ENCODE data around the gene KDM2A.
A peak's percentile ranks its signal among the peaks of the same experiment; 100 is the strongest.

Gene KDM2A

DNA sequence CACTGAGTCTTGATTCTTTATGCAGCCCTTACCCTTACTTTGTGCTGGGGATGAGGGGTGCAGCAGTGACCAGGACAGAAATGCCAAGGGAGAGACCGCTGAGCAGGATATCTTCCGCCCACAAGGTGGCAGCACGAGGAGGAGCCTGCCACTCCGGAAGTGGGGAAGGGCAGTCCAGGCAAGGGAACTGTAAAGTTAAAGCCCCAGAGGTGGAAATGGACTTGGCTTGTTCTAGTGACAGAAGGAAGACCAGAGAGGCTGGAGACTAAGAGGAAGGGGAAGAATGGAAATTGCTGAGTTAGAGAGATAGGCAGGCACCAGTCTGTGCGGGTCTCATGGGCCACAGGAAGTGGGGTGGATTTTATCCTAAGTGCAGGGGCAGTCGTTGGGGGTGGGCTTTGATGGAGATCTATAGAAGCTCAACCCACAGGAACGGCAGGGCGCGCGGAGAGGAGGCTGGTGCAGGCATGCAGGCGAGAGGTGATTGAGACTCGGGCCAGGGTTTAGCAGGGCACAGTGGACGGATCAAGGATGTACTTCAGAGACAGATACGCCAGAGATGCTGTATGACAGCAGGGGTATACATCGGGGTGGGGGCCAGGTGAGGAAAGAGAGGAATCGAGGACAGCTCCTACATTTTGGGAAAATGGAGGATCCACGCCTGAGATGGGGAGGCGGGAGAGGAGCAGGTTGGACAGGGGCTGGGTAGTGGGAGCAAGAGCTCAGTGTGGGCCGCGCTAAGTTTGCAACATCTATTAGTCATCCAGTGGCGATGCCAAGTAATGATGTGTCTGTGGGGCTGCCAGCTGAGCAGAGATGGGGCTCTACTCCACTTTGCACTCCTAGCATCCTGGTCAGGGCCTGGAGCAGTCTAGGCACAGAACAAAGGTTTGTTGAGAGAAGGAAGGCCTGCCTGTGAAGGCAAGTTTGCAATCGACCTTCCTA lies 143.9 kb downstream of the KDM2A start:
- peak; percentile 94 for DNase-seq

DNA sequence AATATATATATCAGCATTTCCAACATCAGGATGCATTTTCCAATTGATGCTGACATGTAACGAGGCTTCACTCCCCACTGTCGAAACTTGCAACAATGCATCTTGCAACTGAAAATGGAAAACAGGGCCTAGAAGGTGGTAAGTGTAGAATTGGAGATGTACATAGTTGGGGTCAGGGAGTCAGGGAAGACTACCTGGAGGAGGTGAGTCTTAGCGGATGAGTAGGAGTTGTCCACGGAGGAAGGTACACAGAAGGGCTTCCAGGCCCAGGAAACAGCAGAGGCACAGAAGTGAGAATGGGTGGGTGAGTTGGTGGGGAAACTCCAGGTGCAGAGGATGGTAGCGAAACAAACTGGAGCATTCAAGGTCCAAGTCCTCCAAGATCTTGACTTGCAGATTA lies 145.2 kb downstream of the KDM2A start:
- DNase-seq, result no peak

DNA sequence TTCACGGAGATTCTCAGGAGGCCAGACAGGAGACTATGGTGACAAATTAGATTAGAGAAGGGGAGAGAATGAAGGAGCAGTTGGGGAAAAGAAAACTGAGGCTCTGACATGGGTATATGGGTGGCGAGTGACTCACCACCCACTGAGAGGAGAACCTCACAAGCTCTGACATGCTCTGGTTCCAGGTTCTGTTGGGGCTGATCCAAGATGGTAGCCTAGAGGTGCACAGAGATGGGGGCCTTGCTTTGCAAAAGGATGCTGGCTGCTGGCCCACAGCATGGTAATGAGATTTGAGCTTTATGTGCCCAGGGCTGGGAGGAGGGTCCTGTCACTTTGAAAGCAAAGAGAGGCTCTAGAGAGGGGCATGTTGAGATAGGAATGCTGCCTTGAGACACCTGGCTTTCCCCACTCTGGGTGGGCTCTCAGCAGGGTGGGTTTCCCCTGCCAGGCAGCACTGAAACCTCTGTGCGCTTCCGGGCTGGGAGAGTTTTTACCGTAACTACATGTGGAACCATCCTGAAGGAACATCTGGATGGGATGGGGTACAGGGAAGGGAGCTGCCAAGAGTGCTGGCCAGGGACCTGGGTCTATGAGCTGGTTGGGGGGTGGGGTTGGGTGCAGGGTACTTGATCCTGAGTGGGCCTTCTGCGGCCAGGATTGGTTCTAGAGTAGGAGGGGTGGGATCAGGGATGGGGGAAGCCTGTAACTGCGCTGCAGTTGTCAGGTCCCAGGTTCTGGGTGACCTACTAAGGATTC lies 146.0 kb downstream of the KDM2A start:
- no peak for DNase-seq

DNA sequence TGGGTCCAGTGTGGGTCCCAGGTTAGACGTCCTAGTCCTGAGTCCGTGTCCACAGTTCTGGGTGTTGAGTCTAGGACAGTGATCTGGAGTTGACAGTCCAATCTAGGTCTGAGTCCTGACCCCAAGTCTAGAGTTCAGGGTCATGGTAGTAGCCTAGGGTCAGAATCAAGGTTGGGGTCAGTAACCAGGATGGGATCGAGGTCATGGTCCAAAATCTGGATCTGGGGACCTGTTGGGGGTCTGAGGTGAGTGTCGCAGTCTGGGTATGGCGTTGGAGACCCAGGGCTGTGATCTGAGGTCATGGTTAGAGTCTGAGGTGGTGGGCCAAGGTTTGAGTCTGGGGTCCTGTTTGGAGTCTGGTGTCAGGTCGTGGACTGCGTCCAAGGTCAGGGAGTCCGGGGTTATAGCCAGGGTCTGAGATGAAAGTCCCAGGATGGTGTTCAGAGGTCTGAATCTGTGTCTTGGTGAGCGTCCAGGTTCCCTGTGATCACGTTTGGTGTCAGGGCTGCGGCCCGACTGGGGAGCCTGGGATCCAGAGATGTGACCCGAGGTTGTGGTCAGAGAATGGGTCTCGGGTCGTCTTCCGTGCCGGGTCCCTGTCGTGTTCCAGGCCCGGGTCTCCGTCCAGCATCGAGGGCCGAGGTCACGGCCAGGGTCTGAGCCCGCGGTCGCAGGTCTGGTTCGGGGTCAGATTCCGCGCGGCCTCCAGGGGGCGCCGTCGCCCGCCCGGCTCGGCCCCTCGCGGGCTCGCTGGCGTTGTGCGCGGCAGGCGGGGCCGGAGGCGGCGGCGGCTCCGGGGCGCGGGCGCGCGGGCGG lies 146.8 kb downstream of the KDM2A start:
- DNase-seq, result peak; percentile 75

DNA sequence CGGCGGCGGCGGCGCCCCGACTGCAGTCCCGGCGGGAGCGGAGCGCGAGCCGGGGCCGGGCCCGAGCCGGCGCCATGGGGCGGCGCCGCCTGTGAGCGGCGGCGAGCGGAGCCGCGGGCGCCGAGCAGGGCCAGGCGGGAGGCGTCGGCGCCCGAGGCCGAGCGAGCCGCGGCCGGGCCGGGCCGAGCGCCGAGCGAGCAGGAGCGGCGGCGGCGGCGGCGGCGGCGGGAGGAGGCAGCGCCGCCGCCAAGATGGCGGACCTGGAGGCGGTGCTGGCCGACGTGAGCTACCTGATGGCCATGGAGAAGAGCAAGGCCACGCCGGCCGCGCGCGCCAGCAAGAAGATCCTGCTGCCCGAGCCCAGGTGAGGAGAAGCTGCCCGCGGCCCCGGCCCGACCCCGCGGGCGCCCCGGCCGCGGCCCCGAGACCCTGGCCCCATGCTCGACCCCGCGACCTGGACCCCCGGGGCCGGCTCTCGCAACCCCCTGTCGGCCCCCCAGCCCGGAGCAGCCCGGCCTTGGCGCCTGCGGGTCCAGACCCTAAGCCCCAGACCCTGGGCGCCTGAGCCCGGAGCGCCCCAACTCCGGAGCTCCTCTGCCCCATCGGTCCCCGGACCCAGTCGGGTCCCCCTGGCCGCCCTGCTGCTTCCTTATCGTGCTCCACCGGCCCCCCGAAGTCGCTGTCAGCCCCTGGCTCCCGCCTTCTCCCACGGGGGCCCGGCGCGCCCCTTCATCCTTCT lies 147.6 kb downstream of the KDM2A start, which contains the start of gene GRK2:
GRK2 (plus strand) TSS at position 25 of the 739 bp plus-strand sequence; CDS start at position 252, 227 bp downstream.
- peak; percentile 72 for DNase-seq

DNA sequence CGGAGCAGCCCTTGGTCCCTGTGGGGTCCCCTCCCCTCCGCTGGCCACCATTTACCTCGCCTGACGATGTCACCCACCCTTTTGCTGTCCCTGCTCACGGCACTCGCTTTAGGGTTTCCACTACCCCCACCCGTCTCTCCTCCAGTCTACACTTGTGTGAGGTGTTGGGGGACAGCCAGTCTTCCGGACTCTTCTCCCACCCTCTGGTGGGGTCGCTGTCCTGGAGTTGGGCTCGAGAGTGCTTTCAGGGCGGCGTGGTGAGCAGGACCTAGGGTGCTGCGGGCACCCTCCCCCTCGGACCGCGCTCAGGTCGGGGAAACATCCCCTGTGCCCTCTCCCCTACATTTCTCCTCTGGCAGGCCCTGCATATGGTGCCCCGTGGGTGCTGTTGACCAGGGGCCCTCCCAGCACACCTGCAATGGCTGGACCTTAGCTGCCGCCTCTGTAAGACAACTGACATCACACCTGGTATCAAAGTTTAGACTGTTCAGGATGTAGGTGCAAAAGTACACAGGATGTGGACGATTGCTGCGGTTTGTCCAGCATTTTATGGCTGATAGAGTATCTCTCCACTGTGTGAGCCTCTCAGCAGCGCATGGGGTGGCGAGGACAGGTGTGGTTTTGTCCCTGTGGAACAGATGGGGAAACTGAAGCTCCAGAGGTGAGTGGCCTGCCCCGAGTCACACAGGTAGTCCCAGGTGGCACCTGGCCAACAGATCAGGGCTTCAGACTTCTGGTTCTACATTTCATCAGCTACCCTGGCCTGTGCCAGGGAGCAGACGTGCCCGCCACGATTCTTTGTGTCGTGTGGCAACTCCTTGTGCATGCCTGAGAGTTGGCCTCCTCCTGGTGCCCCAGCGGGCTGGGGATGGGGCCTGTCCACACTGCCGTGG lies 148.4 kb downstream of the KDM2A start:
- DNase-seq, result peak; percentile 57

DNA sequence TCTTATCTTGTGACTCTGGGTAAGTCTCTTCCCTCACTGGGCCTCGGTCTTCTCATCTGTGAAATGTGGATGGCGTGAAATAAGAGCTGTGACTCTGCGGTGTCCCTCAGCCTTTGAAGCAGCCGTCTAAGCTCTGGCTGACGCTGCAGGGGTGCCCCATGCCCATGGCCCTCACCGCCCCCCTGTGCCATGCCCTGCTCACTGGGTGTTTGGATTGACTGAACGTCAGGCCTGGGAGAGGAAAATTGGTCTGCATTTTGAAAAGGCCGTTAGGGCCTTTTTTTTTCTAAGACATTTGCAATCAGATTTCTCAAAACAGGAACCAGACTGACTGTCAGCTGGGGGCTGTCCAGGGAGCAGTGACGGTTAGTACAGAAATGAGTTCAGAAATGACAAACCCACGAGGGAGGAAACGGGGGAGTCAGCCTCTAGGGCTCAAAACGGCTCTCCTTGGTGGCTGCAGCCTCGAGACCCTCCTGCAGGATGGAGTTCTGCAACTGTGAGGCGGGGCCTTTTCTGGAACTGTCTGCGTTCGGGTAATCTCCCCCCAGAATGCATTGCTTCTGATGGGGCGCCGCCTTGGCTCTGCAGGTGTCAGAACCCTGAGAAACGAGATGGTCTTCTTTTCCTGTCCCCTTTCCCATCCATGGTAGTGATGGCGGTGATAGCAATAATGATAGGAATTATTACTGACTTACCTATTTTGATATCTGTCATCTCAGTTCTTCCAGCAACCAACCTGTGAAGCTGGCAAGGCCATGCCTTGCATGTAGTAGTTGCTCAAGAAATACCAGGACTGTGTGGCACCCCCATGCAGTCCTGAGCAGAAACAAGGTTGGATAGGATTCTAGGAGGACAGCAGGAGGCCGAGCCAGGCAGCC lies 149.3 kb downstream of the KDM2A start:
- DNase-seq, result peak; percentile 82

DNA sequence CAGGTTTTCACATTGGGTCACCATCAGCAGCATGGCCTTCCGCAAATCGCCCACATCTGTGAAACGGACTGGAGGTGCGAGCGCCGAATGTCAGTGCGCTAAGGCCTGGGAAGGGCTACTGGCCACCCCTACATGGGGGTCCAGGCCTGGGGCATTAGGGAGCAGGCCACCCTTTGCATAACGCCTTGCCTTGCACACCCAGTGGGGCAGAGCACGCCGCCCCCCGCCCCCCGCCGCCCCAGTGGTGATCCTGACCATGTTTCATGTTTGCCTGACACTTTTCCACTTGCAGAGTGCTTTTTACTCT lies 149.9 kb downstream of the KDM2A start:
- DNase-seq, result no peak

DNA sequence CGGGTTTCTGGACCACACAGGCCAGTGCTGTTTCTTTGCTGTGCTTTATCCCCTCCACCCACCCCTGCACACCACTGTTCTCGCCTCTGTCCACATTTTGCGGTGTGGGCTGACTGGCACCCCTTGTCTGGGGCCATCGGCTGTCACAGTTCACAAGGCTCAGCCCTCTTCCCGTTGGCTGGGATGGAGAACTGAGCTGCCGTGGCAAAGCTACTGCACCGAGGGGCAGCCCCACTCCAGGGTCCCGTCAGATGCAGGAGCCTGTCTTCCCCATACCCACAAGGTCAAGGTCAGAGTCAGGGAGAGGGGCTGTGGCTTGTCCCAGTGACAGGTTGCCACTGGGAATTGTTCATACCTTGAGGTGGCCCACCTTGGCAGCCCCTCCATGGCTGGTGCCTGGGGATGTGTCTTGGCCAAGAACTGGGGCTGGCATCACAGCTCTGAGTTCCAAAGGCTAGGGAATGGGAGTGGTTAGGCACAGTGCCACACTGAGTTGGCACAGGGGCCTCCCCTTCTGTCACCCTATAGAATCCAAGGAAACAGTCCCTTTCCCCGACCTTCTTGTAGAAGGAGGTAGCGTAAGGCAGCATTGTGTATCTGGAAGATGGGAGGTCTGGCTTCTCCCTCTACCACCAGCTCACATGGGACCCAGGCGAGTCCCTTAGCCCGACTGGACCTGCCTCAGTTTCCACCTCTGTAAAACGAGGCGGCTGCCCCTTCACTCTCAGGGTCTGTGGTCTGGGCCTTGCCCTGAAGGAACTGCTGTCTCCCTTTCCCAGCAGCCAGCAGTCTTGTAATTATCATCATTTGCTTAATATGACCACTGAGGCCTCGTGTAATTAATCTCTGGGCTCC lies 150.6 kb downstream of the KDM2A start:
- DNase-seq, result peak; percentile 79

DNA sequence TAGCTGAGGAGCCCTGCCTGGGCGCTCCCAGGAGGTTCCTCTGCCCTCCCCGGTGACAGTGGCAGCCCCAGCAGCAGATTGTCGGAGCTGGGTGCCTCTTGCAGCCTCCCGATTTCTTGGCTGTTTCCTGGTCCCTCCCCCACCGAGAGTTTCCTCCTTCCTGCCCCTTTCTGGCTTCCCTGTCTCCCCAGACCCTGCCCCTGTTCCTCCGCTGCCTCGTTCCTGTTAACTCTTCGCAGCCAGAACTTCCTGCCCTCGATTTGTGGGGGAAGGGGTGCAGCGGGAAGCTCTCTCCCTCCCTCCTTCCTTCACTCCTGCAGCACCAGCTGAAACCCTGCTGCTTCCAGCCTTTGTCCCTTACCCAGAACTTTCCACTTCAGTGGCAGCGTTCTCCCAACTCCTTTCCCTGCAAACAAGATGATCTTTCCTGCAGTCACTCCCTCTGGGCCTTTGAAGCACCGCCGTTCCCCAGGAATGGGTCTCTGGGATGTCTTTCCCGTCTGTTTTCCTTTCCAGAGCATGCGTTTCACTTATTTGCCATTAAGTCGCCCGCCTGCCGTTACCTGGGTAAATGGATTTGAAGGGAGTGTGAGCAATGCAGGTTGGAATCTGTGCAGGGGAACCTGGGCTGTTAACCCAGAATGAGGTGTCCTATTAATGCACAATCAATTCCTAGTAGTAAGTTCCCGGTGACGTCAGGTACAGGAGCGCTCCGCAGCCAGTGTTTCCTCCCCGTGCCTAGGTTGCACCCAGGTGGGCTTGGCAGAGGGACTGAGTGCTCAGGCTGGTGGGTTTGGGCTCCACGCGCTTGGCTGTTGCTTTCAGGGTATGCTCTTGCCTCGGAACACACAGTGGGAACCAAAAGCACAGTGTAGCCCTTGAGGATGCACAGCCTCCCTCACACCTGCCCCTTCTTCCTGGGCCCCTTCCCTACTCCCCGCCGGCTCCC lies 151.5 kb downstream of the KDM2A start:
- peak; percentile 64 for DNase-seq

DNA sequence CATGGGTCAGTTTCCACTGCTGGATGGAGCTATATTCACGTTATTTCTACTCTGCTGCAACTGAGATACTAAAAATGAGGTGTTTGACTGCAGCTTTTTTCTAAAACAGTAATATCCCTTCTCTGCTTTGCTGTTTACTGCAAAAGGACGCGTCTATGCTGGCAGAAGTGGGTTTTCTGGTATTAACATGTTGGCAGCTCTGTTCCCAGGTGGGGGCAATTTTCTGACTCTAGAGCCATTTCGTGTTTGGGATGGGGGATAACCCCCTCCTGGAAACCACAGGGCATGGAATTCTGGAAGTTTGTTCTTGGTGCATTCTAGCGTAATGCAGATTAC lies 152.1 kb downstream of the KDM2A start:
- peak; percentile 38 for DNase-seq

DNA sequence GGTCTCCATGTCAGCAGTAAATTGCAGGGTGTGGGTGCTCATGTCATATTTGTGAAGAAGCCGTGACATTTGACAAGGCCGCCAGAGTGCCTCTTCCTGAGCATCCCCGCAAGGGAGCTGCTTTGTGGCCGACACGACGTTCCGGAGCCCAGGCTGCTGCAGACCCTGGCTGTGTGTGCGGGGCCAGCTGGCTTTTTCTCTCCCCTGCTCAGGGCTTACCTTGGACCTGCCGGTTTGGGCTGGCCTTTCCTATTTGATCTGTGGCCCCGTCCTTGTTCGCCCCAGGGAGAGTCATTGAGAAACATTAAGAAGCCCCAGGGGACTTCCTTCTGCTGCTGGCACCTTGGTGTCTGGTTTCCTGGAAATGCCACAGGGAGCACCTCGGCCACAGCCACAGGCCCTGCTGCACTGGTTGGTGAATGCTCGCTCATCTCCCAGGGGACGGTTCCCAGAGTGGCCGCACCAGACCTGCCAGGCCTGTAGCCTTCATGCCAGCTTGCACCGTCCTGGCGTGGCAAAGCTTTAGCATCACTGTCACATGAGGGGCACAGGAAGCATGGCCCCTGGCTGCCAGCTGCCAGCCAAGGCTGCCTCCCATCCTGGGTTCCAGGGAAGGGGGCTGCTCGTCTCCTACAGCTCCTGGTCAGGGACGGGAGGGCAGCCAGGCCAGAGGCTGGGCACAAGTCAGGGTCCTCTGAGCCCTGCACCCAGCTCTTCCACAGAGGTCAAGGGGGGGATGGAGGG lies 152.7 kb downstream of the KDM2A start:
- DNase-seq, result peak; percentile 68

DNA sequence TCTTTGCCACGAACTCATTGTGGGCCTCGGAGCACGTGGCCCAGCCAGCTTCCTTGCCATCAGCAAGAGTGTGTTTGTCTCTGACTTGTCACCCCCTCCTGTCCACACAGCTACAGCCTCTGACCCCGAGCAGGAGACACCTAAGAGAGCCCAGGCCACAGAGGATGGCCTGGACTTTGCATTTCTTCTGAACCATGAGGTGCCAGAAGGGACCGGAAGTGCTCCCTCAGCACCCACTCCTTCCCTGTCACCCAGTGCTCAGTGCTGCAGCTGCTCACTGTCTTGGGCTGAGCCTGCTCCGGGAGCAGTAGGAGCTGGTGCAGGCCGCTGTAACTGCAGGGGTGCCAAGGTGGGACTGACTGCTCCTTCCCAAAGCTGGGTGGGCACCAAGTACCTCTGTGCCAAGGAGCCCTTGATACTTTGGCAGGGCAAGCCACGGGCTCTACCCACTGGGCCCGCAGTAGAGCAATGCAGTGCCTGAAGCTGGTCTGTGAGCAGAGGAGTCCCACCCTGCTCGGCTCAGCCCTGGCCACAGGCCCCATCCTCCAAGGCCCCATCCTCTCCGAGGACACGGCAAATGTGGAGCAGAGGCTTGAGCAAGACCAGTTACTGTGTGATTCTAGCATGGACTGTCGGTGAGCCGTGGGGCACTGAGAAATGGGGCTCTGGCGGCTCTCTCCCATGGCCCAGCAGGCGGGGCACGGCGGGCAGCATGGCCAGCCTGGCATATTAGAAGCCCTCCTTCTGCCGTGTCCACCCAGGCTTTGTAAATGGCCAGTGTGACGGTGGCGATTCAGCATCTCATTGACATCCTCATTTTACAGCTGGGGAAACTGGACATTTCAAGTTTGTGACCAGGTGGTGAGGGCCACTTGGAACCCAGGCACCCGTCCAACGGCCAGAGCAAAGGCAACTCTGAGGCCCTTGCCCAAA lies 153.5 kb downstream of the KDM2A start:
- DNase-seq, result peak; percentile 36

DNA sequence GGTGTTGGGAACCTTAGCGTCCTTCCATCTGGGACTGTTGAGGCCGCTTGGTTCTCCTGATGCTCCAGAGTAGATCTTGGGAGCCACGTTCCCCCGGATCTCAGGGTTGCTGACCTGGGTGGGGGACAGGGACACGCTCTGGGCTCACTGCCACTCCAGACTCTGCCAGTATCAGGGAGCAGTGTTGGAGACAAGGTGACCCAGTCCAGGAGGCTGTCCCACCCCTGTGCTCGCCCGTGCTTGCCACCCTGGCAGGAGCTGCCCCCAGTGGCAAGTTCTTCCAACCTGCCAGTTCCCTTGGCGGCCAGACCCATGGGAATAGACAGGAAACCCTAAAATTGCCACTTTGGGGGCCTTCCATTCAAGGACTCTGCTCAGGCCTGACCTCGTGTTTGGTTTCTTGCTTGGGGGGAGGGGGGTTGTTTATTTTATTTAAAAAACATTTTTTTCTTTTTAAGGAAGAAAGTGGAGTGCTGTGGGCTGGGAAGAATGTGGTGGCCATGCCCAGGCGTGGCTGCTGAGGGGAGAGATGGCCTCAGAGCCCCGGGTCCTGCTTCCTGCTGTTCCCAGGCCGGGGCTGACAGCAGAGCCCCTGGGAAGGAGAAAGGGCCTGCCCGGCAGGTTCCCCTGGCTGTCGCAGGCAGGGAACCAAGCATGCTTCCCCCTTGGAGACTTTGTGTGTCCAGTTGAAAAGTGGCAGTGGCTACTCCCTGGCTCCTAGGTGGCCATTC lies 154.4 kb downstream of the KDM2A start:
- DNase-seq, result peak; percentile 46

DNA sequence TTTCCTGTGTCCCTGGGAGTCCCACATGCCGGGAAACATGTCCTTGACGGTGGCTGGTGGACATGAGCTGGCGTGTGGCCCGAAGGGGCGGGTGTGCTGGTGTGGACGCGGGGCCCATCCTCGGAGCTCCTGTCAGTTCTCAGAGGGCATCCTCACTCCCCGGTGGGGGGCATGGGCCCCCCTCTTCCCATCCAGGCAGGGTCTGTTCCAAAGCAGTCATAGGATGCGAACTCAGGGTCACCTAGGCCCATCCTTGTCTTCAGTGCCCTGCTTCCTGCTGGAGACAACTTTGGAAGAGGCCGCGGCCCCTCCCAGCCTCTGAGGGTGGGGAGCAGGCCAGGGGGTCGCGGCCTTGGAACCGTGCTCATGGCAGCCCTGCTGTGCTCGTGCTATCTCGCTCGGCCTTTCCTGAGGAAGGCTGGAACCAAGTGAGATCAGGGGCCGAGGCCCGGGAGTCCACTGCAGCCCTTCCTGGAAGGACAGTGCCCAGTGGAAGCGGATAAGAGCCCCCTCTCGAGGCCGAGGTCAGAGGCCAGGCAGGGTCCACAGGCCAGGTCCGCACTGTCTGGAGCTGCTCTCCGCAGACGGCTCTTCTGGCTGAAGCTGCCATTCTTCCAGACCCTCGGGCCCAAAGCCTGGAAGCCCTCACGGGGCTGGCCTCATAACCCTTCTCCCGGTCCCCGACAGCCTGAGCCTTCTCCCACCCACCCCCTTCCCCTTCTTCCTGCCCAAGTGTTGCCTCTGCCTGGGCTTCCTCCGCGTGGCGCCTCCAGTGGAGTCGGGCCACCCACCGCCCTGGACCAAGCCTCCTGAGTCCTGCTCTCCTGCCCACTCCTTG lies 155.9 kb downstream of the KDM2A start:
- DNase-seq, result no peak

All from hematopoietic multipotent progenitor cell treated with erythropoietin and hydrocortisone succinate and interleukin-3 and kit ligand, for 6 days (in vitro differentiated cells).